ENCODE measurements around the gene AAGAB. TPM values are rescaled to one million over a fixed set of nuclear protein-coding genes. Genes with fewer than 3 reads are reported as not detected.

AAGAB gene
- total RNA-seq, 4 donors from 2014 or later = 17.3 to 25.9 (median 21.6) TPM

DNA sequence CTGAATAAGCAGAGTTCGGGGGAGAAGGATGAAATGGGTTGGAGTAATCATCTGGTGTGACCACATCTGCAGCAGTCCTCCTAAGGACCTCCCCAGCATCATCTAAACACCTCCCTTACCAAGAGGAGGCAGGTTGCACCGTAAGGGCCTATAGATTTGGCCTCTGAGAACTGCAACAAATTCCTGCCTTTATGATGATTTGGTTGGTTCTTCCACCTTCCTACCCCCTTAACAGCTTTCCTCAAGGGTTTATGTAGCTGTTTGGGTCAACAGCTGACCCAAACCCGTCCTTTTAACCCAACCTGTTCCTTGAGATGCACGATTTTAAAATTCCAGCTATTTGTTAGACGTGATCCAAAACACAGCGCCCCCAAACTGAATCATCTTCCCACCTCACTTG, 58.2 kb downstream of the AAGAB start:
- TF ChIP-seq, protein P1, sequence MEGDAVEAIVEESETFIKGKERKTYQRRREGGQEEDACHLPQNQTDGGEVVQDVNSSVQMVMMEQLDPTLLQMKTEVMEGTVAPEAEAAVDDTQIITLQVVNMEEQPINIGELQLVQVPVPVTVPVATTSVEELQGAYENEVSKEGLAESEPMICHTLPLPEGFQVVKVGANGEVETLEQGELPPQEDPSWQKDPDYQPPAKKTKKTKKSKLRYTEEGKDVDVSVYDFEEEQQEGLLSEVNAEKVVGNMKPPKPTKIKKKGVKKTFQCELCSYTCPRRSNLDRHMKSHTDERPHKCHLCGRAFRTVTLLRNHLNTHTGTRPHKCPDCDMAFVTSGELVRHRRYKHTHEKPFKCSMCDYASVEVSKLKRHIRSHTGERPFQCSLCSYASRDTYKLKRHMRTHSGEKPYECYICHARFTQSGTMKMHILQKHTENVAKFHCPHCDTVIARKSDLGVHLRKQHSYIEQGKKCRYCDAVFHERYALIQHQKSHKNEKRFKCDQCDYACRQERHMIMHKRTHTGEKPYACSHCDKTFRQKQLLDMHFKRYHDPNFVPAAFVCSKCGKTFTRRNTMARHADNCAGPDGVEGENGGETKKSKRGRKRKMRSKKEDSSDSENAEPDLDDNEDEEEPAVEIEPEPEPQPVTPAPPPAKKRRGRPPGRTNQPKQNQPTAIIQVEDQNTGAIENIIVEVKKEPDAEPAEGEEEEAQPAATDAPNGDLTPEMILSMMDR (IDR thresholded peaks at IDR 0.05; ENCODE audit: low read depth) = no peak

DNA sequence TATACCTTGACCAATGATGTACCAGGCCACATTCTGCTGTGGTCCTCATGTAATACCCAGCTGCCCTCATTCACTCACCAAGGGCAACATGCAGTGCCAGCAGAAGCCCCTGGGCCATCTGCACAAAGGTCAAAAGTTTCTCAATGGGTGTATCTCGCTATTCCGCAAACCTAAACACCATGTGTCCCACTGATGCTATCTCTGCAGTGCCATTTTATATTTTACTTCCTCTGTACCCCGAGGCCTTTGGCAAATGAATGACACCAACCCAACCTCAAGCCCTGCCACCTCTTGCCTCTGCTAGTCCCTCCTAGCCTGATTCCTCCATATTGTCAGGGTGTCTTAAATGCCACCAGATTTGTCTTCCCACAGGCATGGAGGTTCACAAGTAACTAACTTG, 59.2 kb downstream of the AAGAB start:
- TF ChIP-seq, protein P1 (IDR thresholded peaks at IDR 0.05; ENCODE audit: low read depth) = no peak

DNA sequence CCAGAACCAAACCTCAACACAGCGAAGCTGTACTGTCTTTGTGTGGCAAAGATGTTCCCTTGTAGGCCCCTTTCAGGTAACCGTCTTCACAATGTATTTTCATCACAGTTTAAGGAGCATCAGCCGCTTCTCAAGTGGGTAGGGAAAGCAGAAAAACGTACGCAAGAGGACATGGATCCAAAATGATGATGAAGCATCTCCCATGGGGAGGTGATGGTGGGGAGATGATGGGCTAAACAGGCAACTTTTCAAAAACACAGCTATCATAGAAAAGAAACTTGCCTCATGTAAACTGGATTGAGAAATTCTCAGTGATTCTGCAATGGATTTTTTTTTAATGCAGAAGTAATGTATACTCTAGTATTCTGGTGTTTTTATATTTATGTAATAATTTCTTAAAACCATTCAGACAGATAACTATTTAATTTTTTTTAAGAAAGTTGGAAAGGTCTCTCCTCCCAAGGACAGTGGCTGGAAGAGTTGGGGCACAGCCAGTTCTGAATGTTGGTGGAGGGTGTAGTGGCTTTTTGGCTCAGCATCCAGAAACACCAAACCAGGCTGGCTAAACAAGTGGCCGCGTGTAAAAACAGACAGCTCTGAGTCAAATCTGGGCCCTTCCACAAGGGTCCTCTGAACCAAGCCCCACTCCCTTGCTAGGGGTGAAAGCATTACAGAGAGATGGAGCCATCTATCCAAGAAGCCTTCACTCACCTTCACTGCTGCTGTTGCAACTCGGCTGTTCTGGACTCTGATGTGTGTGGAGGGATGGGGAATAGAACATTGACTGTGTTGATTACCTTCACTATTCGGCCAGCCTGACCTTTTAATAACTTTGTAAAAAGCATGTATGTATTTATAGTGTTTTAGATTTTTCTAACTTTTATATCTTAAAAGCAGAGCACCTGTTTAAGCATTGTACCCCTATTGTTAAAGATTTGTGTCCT, 60.0 kb downstream of the AAGAB start:
- TF ChIP-seq, protein P1 (IDR thresholded peaks at IDR 0.05; ENCODE audit: low read depth) = no peak

DNA sequence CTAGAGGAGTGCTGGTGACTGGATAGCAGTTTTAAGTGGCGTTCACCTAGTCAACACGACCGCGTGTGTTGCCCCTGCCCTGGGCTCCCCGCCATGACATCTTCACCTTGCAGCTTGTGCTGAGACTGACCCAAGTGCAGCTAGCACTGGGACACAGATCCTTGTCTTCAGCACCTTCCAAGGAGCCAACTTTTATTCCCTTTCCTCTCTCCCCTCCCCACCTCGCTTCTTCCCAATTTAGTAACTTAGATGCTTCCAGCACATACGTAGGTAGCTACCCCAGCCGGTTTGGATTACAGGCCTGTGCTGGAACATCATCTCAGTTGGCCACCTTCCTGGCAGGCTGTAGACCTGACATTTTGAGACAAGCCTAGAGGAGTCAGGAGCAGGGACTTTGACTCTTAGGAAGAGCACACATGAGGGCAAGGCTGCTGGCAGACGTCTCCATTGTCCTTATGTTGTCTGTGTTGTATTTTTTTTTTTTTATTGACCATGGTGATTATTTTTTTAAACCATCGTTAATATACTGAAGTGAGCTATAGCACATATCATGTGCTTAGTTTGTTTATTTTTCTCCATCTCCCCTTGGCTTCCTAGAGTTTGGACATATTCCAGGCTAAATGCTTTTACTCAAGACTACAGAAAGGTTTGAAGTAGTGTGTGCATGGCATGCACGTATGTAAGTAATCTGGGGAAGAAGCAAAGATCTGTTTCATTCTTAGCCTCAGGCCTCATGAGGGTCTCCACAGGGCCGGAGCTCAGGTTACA, 61.1 kb downstream of the AAGAB start:
- TF ChIP-seq, protein P1 (IDR thresholded peaks at IDR 0.05; ENCODE audit: low read depth) = no peak

DNA sequence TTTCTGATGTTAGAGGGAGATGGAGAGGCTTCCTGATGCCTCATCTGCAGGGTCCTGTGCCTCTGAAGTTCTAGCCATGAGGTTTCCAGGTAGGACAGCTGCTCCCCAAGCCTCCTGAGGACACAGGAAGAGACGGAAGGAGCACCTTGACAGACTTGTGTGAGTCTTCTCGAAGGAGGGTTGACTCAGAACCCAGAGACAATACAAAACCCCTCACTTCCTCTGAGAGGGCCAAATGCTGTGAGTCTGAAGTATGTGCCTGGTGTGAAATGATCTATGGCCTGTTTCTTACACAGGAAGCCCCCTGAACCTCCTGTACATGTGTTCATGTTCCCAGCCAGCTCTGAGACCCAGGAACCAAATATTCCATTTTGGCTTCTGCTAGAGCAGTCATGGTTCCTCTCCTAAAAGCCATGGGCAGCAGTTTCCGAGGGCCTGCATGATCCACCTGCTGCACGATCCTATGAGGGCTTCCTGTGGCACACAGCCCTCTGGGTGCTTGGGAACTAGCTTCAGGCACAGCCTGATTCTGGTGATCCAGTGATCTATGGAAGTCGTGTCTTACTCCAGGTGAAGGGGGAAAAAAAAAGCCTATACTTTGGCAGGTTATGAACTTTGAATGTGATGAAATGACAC, 62.2 kb downstream of the AAGAB start:
- TF ChIP-seq, protein P1 (IDR thresholded peaks at IDR 0.05; ENCODE audit: low read depth) = no peak

DNA sequence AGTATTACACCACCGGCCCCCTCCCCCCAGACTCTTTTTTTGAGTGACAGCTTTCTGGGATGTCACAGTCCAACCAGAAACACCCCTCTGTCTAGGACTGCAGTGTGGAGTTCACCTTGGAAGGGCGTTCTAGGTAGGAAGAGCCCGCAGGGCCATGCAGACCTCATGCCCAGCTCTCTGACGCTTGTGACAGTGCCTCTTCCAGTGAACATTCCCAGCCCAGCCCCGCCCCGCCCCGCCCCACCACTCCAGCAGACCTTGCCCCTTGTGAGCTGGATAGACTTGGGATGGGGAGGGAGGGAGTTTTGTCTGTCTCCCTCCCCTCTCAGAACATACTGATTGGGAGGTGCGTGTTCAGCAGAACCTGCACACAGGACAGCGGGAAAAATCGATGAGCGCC, 63.6 kb downstream of the AAGAB start:
- TF ChIP-seq, protein P1 (IDR thresholded peaks at IDR 0.05; ENCODE audit: low read depth) = no peak

DNA sequence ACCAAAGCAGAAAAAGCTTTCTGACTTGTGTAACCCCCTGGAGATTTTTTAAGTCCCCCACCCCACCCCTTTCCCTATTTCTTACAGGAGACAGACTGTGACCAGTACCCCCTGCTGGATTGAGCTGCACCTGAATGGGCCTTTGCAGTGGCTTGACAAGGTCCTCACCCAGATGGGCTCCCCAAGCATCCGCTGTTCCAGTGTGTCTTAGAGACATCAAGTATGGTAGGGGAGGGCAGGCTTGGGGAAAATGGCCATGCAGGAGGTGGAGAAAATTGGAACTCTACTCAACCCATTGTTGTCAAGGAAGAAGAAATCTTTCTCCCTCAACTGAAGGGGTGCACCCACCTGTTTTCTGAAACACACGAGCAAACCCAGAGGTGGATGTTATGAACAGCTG, 64.1 kb downstream of the AAGAB start:
- TF ChIP-seq, protein P1 (IDR thresholded peaks at IDR 0.05; ENCODE audit: low read depth) = no peak

All from subcutaneous adipose tissue (tissue), 4 donors.